Fibroblast of lung (primary cell): Measurements from ENCODE around the gene ST6GALNAC4. TPM values are rescaled to one million over a fixed set of nuclear protein-coding genes. Genes with fewer than 3 reads are reported as not detected.

Experiments
- DNase-seq, 2 donors: peaks; one replicate each; pipeline versions ENCODE4 v3.0.0 to v3.0.0-alpha.2; 2010; ENCODE audit warnings: low read depth in 2 of 2
- H2AFZ ChIP-seq: 2 replicates; pipeline ENCODE4 v1.5.1; 2012; ENCODE audit warnings: low read length, control low read depth, inconsistent platforms
- H3K27ac ChIP-seq: 2 replicates; pipeline ENCODE4 v1.5.1; 2011; ENCODE audit warnings: low read length, control low read depth; ENCODE audit not compliant: insufficient read depth
- H3K27me3 ChIP-seq: 2 replicates; pipeline ENCODE4 v1.5.1; 2011; ENCODE audit warnings: mild to moderate bottlenecking, low read length; ENCODE audit not compliant: control insufficient read depth, insufficient read depth
- H3K36me3 ChIP-seq: 2 replicates; pipeline ENCODE4 v1.5.1; 2011; ENCODE audit warnings: low read length; ENCODE audit not compliant: control insufficient read depth, insufficient read depth
- H3K4me1 ChIP-seq: 2 replicates; pipeline ENCODE4 v1.5.1; 2011; ENCODE audit warnings: low read length; ENCODE audit not compliant: control insufficient read depth, insufficient read depth; ENCODE audit errors: extremely low read depth
- H3K4me2 ChIP-seq: 2 replicates; pipeline ENCODE4 v1.5.1; 2011; ENCODE audit warnings: low read length, control low read depth; ENCODE audit not compliant: insufficient read depth; ENCODE audit errors: extremely low read depth
- H3K4me3 ChIP-seq, 4 experiments: fragments of 200-600 bp in 1 of 4; sonication (generic) in 1 of 4; replicated peaks in 1 of 4; 2 replicates each; pipeline ENCODE4 v1.5.1; 2011 to 2016; ENCODE audit warnings: low read length in 4 of 4, low read depth in 3 of 4, mild to moderate bottlenecking in 3 of 4, control low read depth in 2 of 4, inconsistent platforms in 1 of 4, mixed read lengths in 1 of 4; ENCODE audit not compliant: insufficient read depth in 1 of 4; ENCODE audit errors: control extremely low read depth in 1 of 4
- H3K79me2 ChIP-seq: 2 replicates; pipeline ENCODE4 v1.5.1; 2012; ENCODE audit warnings: mild to moderate bottlenecking, low read length, inconsistent platforms; ENCODE audit not compliant: control insufficient read depth, insufficient read depth
- H3K9ac ChIP-seq: 2 replicates; pipeline ENCODE4 v1.5.1; 2011; ENCODE audit warnings: mild to moderate bottlenecking, low read length, control low read depth; ENCODE audit not compliant: insufficient read depth
- H3K9me3 ChIP-seq: 2 replicates; pipeline ENCODE4 v1.5.1; 2012; ENCODE audit warnings: low read depth, low read length; ENCODE audit not compliant: control insufficient read depth, insufficient read depth
- H4K20me1 ChIP-seq: 2 replicates; pipeline ENCODE4 v1.5.1; 2011; ENCODE audit warnings: low read length; ENCODE audit not compliant: control insufficient read depth, insufficient read depth; ENCODE audit errors: extremely low read depth
- CTCF ChIP-seq, 2 donors: IDR thresholded peaks in 1 of 2; conservative IDR thresholded peaks in 1 of 2; 1 replicate in 1 of 2; 2 replicates in 1 of 2; pipeline ENCODE4 v1.5.1; 2011 to 2012; ENCODE audit warnings: low read length in 2 of 2, control low read depth in 1 of 2, inconsistent platforms in 1 of 2, low read depth in 1 of 2, mild to moderate bottlenecking in 1 of 2
- EZH2 ChIP-seq: IDR thresholded peaks from 2 replicates; pipeline ENCODE4 v1.5.1; 2012; ENCODE audit warnings: low read length, control low read depth, mild to moderate bottlenecking; ENCODE audit errors: missing control alignments
- polyA plus RNA-seq, 2 donors: library from polyadenylated mRNA; depleted of rRNA in 1 of 2; stranded (reverse) in 1 of 2; unstranded in 1 of 2; fragments of >200 nt; gene quantifications; 2 replicates each; pipeline ENCODE4 v1.2.1, GENCODE V29; 2011 to 2012; ENCODE audit warnings: missing spikeins in 1 of 2
- total RNA-seq: library from RNA; depleted of rRNA; stranded (reverse); fragments of >200 nt; gene quantifications from 2 replicates; pipeline ENCODE4 v1.2.1, GENCODE V29; 2014

ST6GALNAC4 gene
- total and polyA plus RNA-seq, 2 donors (not counting 1 experiment from before 2014, with no cell fraction given), result 16.4 to 28.1 TPM

DNA sequence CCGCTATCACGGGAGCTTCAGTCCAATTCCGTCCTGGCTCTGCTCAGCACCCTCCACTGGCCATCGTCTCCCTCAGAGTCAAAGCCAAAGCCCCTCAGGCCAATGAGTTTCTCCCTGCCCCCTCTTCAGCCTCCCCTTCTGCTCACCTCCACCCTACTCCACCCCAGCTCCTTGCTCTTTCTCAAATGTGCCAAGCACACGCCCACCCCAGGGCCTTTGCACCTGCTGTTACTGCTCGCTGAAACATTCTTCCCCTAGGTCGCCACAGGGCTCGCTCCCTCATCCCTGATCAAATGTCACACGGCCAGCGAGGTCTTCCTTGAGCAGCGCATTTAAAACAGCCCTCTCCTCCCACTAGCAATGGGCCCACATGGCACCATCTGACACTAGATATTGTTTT lies 56.1 kb downstream of the ST6GALNAC4 start:
- no peak overlapping the region for H3K4me2 ChIP-seq
- H3K4me1 ChIP-seq, result peaks cover 9% of the 10 kb centered on the region
- TF ChIP-seq EZH2 (no peak), CTCF (conservative IDR thresholded peaks at IDR 0.05 in 1 of 2, IDR thresholded peaks at IDR 0.05 in 1 of 2; ENCODE audit: low read depth in 1 of 2, low read length in 2 of 2) (no peak)
- H2AFZ ChIP-seq, result no peak overlapping the region
- no peak overlapping the region for H3K27ac ChIP-seq
- no peaks in the 10 kb centered on the region for H4K20me1 ChIP-seq
- no peaks in the 10 kb centered on the region for H3K79me2 ChIP-seq
- H3K9me3 ChIP-seq, result no peaks in the 10 kb centered on the region
- no peak for DNase-seq
- no peak overlapping the region for H3K9ac ChIP-seq
- no peaks in the 10 kb centered on the region for H3K36me3 ChIP-seq
- no peak overlapping the region for H3K4me3 ChIP-seq
- no peaks in the 10 kb centered on the region for H3K27me3 ChIP-seq

DNA sequence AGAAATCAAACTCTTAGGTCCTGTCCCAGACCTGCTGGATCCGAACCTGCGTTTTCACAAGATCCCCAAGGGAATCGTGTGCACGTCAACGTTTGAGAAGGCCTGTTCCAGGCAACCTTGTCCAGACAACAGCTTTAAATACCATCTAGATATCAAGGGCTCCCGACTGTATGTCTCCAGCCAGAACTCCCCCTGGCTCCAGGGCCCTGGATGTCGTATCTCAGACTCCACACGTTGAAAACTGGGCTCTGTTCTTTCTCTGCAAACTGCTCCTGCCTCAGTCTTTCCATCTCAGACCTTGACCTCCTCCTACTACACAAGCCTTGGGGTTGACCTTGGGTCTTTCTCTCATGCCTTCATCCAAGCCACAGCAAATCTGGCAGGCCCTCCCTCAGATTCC lies 56.6 kb downstream of the ST6GALNAC4 start:
- no peak for DNase-seq
- Histone ChIP-seq H3K4me3 (no peak overlapping the region), H4K20me1 (no peaks in the 10 kb centered on the region), H3K79me2 (no peaks in the 10 kb centered on the region), H3K27me3 (no peaks in the 10 kb centered on the region), H3K9me3 (no peaks in the 10 kb centered on the region), H2AFZ (no peak overlapping the region), H3K9ac (no peak overlapping the region), H3K36me3 (no peaks in the 10 kb centered on the region), H3K4me2 (no peak overlapping the region), H3K27ac (no peak overlapping the region), H3K4me1 (peaks cover 9% of the 10 kb centered on the region)
- TF ChIP-seq EZH2 (no peak), CTCF (conservative IDR thresholded peaks at IDR 0.05 in 1 of 2, IDR thresholded peaks at IDR 0.05 in 1 of 2; ENCODE audit: low read depth in 1 of 2, low read length in 2 of 2) (no peak)

DNA sequence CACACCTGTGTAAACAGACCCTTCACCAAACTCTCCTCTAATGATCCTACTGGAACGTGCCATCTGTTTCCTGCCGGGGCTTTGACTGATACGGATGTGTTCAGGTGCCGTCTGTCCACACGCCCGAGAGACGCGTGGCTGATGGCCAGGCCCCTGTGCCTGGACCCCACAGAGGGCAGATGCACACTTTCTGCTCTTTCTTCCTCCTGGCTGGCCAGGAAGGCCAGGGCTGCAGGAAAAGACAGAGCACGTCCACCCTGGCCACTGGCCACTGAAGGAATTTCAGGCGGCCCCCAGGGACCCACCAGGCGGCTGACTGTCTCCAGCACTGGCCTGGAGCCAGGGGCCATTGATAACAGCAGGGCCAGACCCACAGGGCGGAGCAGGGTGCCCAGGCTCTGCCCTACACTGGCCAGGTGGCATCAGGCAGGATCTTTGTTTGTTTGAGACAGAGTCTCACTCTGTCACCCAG lies 58.8 kb downstream of the ST6GALNAC4 start:
- Histone ChIP-seq H3K79me2 (peaks cover 14% of the 10 kb centered on the region), H3K27ac (no peak overlapping the region), H3K4me3 (no peak overlapping the region), H3K4me2 (no peak overlapping the region), H3K4me1 (peaks cover 10% of the 10 kb centered on the region), H3K9ac (no peak overlapping the region), H3K9me3 (no peaks in the 10 kb centered on the region), H3K27me3 (no peaks in the 10 kb centered on the region), H4K20me1 (no peaks in the 10 kb centered on the region), H3K36me3 (no peaks in the 10 kb centered on the region), H2AFZ (no peak overlapping the region)
- no peak for TF ChIP-seq CTCF (conservative IDR thresholded peaks at IDR 0.05 in 1 of 2, IDR thresholded peaks at IDR 0.05 in 1 of 2; ENCODE audit: low read depth in 1 of 2, low read length in 2 of 2)
- no peak for TF ChIP-seq EZH2
- DNase-seq, result no peak

Other genes with a start within 250 kb of the ST6GALNAC4 start
- gene CFAP157, start 210.1 kb downstream of the ST6GALNAC4 start, total RNA-seq, result under 0.01 TPM in 2 replicates
- gene CFAP157, start 210.1 kb downstream of the ST6GALNAC4 start, polyA plus RNA-seq, result 0.06 TPM in 1 of 2 replicates, not detected in the other
- 13.1 and 26.1 TPM in 2 replicates for gene PTRH1, start 201.4 kb downstream of the ST6GALNAC4 start, total RNA-seq
- 4.9 and 9.0 TPM in 2 replicates for gene PTRH1, start 201.4 kb downstream of the ST6GALNAC4 start, polyA plus RNA-seq
- gene TTC16, start 201.0 kb downstream of the ST6GALNAC4 start, total RNA-seq, result under 0.01 TPM in 2 replicates
- 0.02 TPM in 1 of 2 replicates, not detected in the other for gene TTC16, start 201.0 kb downstream of the ST6GALNAC4 start, polyA plus RNA-seq
- 3.6 TPM in 2 replicates for gene TOR2A, start 181.7 kb downstream of the ST6GALNAC4 start, total RNA-seq
- gene TOR2A, start 181.7 kb downstream of the ST6GALNAC4 start, polyA plus RNA-seq, result 4.6 and 5.0 TPM in 2 replicates
- 0.26 TPM in 1 of 2 replicates, not detected in the other for gene SH2D3C, start 138.4 kb downstream of the ST6GALNAC4 start, total RNA-seq
- gene SH2D3C, start 138.4 kb downstream of the ST6GALNAC4 start, polyA plus RNA-seq, result 1.2 TPM in 1 of 2 replicates, not detected in the other
- gene CDK9, start 131.0 kb downstream of the ST6GALNAC4 start, total RNA-seq, result 49.6 and 54.8 TPM in 2 replicates
- gene CDK9, start 131.0 kb downstream of the ST6GALNAC4 start, polyA plus RNA-seq, result 76.6 and 82.2 TPM in 2 replicates
- 58.6 and 77.0 TPM in 2 replicates for gene FPGS, start 114.2 kb downstream of the ST6GALNAC4 start, total RNA-seq
- gene FPGS, start 114.2 kb downstream of the ST6GALNAC4 start, polyA plus RNA-seq, result 42.4 and 43.2 TPM in 2 replicates
- 11.8 and 30.4 TPM in 2 replicates for gene ENG, start 62.4 kb downstream of the ST6GALNAC4 start, total RNA-seq
- 59.0 and 62.7 TPM in 2 replicates for gene ENG, start 62.4 kb downstream of the ST6GALNAC4 start, polyA plus RNA-seq
- gene AK1, start 39.4 kb downstream of the ST6GALNAC4 start, total RNA-seq, result 46.7 and 47.6 TPM in 2 replicates
- gene AK1, start 39.4 kb downstream of the ST6GALNAC4 start, polyA plus RNA-seq, result 73.1 and 80.6 TPM in 2 replicates
- 60.9 and 69.5 TPM in 2 replicates for gene ST6GALNAC6, start 17.4 kb downstream of the ST6GALNAC4 start, total RNA-seq
- 53.3 and 56.0 TPM in 2 replicates for gene ST6GALNAC6, start 17.4 kb downstream of the ST6GALNAC4 start, polyA plus RNA-seq
- gene PIP5KL1, start 13.7 kb upstream of the ST6GALNAC4 start, total RNA-seq, result 0.77 and 2.5 TPM in 2 replicates
- gene PIP5KL1, start 13.7 kb upstream of the ST6GALNAC4 start, polyA plus RNA-seq, result 0.84 and 1.9 TPM in 2 replicates
- 8.5 and 11.7 TPM in 2 replicates for gene DPM2, start 20.8 kb upstream of the ST6GALNAC4 start, total RNA-seq
- 24.1 and 36.2 TPM in 2 replicates for gene DPM2, start 20.8 kb upstream of the ST6GALNAC4 start, polyA plus RNA-seq
- gene EEIG1, start 63.9 kb upstream of the ST6GALNAC4 start, total RNA-seq, result 7.2 and 13.2 TPM in 2 replicates
- 12.8 and 21.4 TPM in 2 replicates for gene EEIG1, start 63.9 kb upstream of the ST6GALNAC4 start, polyA plus RNA-seq
- gene NAIF1, start 150.3 kb upstream of the ST6GALNAC4 start, total RNA-seq, result 12.6 and 13.2 TPM in 2 replicates
- gene NAIF1, start 150.3 kb upstream of the ST6GALNAC4 start, polyA plus RNA-seq, result 5.5 and 7.1 TPM in 2 replicates
- 24.1 and 30.7 TPM in 2 replicates for gene SLC25A25, start 151.2 kb upstream of the ST6GALNAC4 start, total RNA-seq
- 11.2 and 14.0 TPM in 2 replicates for gene SLC25A25, start 151.2 kb upstream of the ST6GALNAC4 start, polyA plus RNA-seq
- gene PTGES2, start 210.7 kb upstream of the ST6GALNAC4 start, total RNA-seq, result 57.3 and 57.6 TPM in 2 replicates
- 44.8 and 60.7 TPM in 2 replicates for gene PTGES2, start 210.7 kb upstream of the ST6GALNAC4 start, polyA plus RNA-seq
- not detected in 2 replicates for gene LCN2, start 232.4 kb upstream of the ST6GALNAC4 start, total RNA-seq
- not detected in 2 replicates for gene LCN2, start 232.4 kb upstream of the ST6GALNAC4 start, polyA plus RNA-seq
- 22.1 and 29.4 TPM in 2 replicates for gene BBLN, start 243.2 kb upstream of the ST6GALNAC4 start, total RNA-seq
- 23.8 TPM in 2 replicates for gene BBLN, start 243.2 kb upstream of the ST6GALNAC4 start, polyA plus RNA-seq